Measurements from ENCODE around the gene ZNF668.

ZNF668 gene

DNA sequence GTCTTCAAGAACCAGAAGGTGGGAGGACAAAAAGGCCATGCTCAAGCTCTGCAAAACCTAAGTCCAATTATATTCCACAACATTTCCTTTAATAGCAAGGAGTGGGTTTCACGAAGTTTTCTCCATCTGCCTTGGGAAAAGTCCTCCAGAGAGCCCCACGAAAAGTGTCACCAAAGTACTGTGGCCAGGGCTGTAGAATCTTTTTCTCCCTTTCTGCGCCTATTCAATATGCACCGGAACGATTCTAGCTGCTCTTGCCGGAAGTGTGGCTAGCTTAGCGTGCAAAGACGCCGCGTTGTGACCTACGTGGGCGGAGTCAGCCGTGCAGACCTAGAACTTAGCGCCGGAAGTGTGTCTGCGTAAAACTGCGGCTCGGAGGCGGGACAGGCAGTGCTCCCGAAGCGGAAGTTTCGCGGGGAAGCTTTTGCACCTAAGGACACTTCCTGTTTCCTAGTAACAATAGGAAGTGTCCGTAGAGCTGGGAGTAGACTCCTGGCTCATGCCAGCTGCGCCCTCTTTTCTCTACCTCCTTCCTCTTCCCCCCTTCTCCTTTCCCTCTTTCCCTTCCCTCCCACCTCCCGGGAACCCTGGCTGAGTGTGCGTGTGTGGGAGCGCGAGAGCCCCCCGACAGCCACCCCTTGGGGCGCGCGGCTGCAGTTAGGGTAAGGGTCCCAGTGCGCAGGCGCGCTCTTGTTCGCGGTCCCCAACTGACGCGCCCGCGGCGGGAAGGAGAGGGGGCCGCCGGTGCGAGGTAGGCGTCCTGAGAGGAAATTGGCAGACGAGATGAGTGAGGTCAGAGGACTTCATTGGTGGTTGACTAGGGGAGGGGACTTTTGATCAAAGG lies at the start of gene ZNF668, which contains the start of gene ZNF646:
TSS of gene ZNF668 (minus strand) at position 271 of the 844 bp plus-strand sequence. CDS start 9,781 bp downstream, outside the sequence.
TSS of gene ZNF646 (plus strand) at position 453 of the 844 bp plus-strand sequence. CDS start 1,903 bp downstream, outside the sequence.
- intact Hi-C loops (cut with DNase I; ENCODE audit: low total_unique reads) = loop anchor here (2.0 to 10.0 kb wide), 3 partner anchors 39 to 371 kb away; partner anchors contain the start of genes HSD3B7 and ZNF843
- TF ChIP-seq, protein P1, sequence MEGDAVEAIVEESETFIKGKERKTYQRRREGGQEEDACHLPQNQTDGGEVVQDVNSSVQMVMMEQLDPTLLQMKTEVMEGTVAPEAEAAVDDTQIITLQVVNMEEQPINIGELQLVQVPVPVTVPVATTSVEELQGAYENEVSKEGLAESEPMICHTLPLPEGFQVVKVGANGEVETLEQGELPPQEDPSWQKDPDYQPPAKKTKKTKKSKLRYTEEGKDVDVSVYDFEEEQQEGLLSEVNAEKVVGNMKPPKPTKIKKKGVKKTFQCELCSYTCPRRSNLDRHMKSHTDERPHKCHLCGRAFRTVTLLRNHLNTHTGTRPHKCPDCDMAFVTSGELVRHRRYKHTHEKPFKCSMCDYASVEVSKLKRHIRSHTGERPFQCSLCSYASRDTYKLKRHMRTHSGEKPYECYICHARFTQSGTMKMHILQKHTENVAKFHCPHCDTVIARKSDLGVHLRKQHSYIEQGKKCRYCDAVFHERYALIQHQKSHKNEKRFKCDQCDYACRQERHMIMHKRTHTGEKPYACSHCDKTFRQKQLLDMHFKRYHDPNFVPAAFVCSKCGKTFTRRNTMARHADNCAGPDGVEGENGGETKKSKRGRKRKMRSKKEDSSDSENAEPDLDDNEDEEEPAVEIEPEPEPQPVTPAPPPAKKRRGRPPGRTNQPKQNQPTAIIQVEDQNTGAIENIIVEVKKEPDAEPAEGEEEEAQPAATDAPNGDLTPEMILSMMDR (IDR thresholded peaks at IDR 0.05) = no peak
- H3K4me3 ChIP-seq = peak within 1 kb of the TSS; percentile 90 to 91
- no peaks in the 10 kb centered on the region for H3K9me3 ChIP-seq
- H3K4me1 ChIP-seq = peaks cover 0 to 32% (median 23%) of the 10 kb centered on the region in 4 donors
- H3K27ac ChIP-seq = peak within 1 kb of the TSS; percentile 89 to 95
- peak; percentile 99 for DNase-seq
- H3K36me3 ChIP-seq = peaks cover 23 to 32% (median 31%) of the 10 kb centered on the region in 3 donors
- no peaks in the 10 kb centered on the region for H3K27me3 ChIP-seq

DNA sequence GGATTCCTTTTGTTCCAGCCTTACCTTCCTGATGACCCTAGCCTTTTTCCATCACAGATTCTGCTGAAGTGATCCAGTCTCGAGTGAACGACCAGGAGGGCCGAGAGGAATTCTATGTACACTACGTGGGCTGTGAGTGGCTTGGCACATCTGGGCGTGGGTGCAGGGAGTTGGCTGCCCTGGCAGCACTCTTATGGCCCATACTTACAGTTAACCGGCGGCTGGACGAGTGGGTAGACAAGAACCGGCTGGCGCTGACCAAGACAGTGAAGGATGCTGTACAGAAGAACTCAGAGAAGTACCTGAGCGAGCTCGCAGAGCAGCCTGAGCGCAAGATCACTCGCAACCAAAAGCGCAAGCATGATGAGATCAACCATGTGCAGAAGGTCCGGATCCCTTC lies 46.1 kb upstream of the ZNF668 start:
- TF ChIP-seq, protein P1 (IDR thresholded peaks at IDR 0.05) = no peak
- Histone ChIP-seq H3K4me1 (peaks cover 0 to 20% (median 15%) of the 10 kb centered on the region in 4 donors), H3K4me3 (no peak overlapping the region), H3K36me3 (peaks cover 36 to 60% (median 52%) of the 10 kb centered on the region in 3 donors), H3K27me3 (no peaks in the 10 kb centered on the region), H3K9me3 (no peaks in the 10 kb centered on the region), H3K27ac (peak overlapping the region in 1 of 2 donors; percentile 96)
- no peak for DNase-seq
- intact Hi-C loops (cut with DNase I; ENCODE audit: low total_unique reads) = no loop called here

DNA sequence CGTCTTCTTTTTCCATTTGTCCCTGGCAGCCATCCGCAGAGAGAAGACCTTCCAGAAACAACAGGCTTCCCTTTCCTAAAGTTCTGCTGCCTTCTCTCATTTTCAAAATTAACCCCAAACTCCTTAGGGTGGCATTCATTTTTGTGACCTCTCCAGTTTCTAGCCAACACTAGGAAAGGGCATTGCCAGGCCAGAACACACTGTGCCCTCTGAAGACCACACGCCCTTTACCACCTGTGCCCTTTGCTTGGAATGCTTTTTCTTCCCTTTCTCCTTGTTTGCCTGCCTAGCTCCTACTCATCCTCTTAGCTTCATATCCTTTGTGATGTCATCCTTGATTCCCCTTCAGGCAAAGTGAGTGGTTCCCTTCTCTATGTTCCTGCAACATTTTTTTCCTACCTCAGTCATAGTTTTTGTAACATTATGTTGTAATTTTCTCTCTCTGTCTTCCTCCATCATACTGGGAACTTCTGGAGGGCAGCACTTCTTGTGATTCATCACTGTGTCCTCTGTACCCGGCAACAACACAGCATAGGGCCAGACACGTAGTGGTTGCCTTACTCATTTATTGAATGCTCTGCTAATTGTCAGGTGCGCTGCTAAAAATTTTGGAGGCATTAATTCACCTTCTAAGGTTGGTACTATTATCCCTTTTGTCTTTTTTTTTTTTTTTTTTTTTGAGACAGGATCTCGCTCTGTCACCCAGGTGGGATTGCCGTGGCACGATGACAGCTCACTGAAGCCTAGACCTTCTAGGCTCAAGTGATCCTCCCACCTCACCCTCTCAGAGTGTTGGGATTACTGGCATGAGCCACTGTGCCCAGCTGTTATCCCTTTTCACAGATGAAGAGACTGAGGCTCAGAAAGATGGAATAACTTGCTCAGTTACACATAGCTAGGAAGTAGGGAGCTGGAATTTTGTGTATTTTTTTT lies 44.4 kb upstream of the ZNF668 start:
- TF ChIP-seq, protein P1 (IDR thresholded peaks at IDR 0.05) = no peak
- no peak for DNase-seq
- Histone ChIP-seq H3K4me1 (peaks cover 0 to 23% (median 15%) of the 10 kb centered on the region in 4 donors), H3K9me3 (no peaks in the 10 kb centered on the region), H3K36me3 (peaks cover 36 to 46% (median 36%) of the 10 kb centered on the region in 3 donors), H3K27ac (peak overlapping the region; percentile 92 to 96), H3K27me3 (no peaks in the 10 kb centered on the region), H3K4me3 (peak overlapping the region; percentile 75 to 84)
- intact Hi-C loops (cut with DNase I; ENCODE audit: low total_unique reads) = no loop called here

DNA sequence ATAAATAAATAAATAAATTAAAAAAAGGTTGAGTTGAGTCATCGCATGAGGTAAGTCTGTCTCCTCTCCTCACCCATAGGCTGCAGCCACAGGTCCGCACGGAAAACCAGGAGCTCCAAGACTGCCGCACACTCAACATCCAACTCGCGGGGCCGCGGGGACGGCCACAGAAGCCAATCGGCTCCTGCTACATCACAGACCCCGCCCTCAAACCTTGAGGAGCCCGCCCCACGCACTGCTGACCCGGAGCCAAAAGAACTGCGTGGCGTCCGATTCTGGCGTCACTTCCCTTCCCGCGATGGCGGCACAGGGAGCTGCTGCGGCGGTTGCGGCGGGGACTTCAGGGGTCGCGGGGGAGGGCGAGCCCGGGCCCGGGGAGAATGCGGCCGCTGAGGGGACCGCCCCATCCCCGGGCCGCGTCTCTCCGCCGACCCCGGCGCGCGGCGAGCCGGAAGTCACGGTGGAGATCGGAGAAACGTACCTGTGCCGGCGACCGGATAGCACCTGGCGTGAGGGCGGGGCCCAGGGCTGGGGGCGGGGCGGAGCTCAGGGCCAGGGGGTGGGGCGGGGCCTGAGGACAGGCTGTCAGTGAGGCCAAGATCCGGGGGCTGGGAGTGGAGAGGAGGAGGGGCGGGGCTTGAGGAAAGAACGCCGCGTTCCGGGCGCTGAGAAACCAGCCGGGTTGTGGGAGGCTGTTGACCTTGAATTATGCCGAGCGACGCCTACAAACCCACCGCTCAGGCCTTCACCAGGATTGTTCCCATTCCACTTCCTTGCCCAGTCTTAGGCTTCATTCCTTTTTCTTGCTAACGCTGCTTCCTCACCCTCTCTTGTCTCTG lies 43.6 kb upstream of the ZNF668 start, which contains the start of gene KAT8:
TSS of gene KAT8 (plus strand) at position 281 of the 839 bp plus-strand sequence. CDS start at position 299, 18 bp downstream.
- peak within 1 kb of the TSS; percentile 92 to 96 for H3K27ac ChIP-seq
- intact Hi-C loops (cut with DNase I; ENCODE audit: low total_unique reads) = no loop called here

More for the DNA sequence above, 43.6 kb upstream of the ZNF668 start, which contains the start of gene KAT8:
- DNase-seq = peak; percentile 98 to 99
- TF ChIP-seq, protein P1 (IDR thresholded peaks at IDR 0.05) = no peak
- peaks cover 27 to 43% (median 29%) of the 10 kb centered on the region in 3 donors for H3K36me3 ChIP-seq
- peaks cover 0 to 32% (median 15%) of the 10 kb centered on the region in 4 donors for H3K4me1 ChIP-seq
- H3K27me3 ChIP-seq = no peaks in the 10 kb centered on the region
- no peaks in the 10 kb centered on the region for H3K9me3 ChIP-seq
- H3K4me3 ChIP-seq = peak within 1 kb of the TSS; percentile 75 to 84
